Measurements from ENCODE around the gene FAM13A.

GRCh38 chr4:89006307-89006706, 50.7 kb downstream of the FAM13A start:
- no peak for TF ChIP-seq CTCF (IDR thresholded peaks at IDR 0.05; ENCODE audit: low read depth, low read length)
- TF ChIP-seq POLR2A (IDR thresholded peaks at IDR 0.05; ENCODE audit: extremely low read depth, insufficient read length), result no peak
